ENCODE measurements around the gene GPATCH2L. TPM values are rescaled to one million over a fixed set of nuclear protein-coding genes. Genes with fewer than 3 reads are reported as not detected.

Gene GPATCH2L
- total and polyA plus RNA-seq, 2 experiments from 2014 or later, result 16.1 to 60.5 TPM

DNA sequence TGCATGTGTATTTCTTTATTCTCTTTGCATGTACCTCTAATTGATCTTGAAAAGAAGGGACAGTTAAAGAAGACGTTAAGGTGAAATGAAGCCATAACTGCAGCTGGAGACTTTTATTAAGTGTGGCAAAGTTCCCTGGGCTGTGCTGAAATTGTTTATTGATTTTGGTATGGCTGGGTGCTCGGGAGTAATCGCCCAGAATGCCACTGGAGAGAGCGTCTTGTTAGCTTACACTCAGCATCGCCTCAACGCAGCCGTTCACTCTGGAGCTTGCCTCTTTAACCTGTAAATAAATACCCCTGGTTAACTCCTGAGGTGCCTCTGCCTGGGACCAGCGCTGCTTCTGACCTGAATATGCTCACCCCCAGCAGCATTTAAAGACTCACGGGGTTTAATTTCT is 98.6 kb downstream of the GPATCH2L start:
- Histone ChIP-seq H3K4me3 (no peak overlapping the region), H3K36me3 (replicated peaks; ENCODE audit: insufficient read depth, low read depth) (no peaks in the 10 kb centered on the region), H3K27ac (no peak overlapping the region), H3K4me2 (no peak overlapping the region), H3K27me3 (peaks cover 2% of the 10 kb centered on the region), H3K9me2 (replicated peaks; ENCODE audit: insufficient read depth) (no peaks in the 10 kb centered on the region), H3K9me3 (ENCODE audit: low read depth) (no peaks in the 10 kb centered on the region), H3K79me2 (no peaks in the 10 kb centered on the region), H3K4me1 (ENCODE audit: insufficient read depth) (no peaks in the 10 kb centered on the region), H2AFZ (no peak overlapping the region), H4K20me1 (ENCODE audit: insufficient read depth, poor library complexity, severe bottlenecking) (no peaks in the 10 kb centered on the region)
- DNase-seq (ENCODE audit: low spot score), result no peak
- WGBS (ENCODE audit: low lambda C conversion rate, missing lambda C conversion rate), result 14% methylated on average over 9 of the region's 9 CpGs
- TF ChIP-seq, protein P1, sequence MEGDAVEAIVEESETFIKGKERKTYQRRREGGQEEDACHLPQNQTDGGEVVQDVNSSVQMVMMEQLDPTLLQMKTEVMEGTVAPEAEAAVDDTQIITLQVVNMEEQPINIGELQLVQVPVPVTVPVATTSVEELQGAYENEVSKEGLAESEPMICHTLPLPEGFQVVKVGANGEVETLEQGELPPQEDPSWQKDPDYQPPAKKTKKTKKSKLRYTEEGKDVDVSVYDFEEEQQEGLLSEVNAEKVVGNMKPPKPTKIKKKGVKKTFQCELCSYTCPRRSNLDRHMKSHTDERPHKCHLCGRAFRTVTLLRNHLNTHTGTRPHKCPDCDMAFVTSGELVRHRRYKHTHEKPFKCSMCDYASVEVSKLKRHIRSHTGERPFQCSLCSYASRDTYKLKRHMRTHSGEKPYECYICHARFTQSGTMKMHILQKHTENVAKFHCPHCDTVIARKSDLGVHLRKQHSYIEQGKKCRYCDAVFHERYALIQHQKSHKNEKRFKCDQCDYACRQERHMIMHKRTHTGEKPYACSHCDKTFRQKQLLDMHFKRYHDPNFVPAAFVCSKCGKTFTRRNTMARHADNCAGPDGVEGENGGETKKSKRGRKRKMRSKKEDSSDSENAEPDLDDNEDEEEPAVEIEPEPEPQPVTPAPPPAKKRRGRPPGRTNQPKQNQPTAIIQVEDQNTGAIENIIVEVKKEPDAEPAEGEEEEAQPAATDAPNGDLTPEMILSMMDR (IDR thresholded peaks at IDR 0.05; ENCODE audit: poor library complexity), result no peak
- TF ChIP-seq EZH2phosphoT487 (IDR thresholded peaks at IDR 0.05; ENCODE audit: low read depth, severe bottlenecking, unreplicated experiment), result no peak
- no peak for TF ChIP-seq EZH2 (IDR thresholded peaks at IDR 0.05; ENCODE audit: borderline replicate concordance)

DNA sequence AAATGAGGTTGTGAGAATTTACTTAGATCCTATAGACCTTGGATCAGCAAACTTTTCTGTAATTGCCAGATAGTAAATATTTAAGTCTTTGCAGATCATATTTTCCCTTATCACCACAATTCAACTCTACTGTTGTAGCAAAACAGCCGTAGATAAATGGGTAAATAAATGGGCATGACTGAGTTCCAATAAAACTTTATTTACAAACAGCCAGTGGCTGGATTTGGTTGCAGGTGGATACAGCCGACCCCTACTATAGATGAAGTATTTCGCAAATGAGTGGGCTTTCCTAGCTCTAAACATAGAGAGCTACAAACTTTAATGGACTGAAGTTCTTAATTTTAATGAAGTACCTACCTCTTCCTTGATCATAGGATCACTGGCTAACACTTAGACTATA is 100.7 kb downstream of the GPATCH2L start:
- TF ChIP-seq, protein P1 (IDR thresholded peaks at IDR 0.05; ENCODE audit: poor library complexity), result no peak
- TF ChIP-seq EZH2 (IDR thresholded peaks at IDR 0.05; ENCODE audit: borderline replicate concordance) (no peak), EZH2phosphoT487 (IDR thresholded peaks at IDR 0.05; ENCODE audit: low read depth, severe bottlenecking, unreplicated experiment) (no peak)
- 87% methylated on average over 3 of the region's 3 CpGs for WGBS (ENCODE audit: low lambda C conversion rate, missing lambda C conversion rate)
- no peaks in the 10 kb centered on the region for H3K4me1 ChIP-seq (ENCODE audit: insufficient read depth)

DNA sequence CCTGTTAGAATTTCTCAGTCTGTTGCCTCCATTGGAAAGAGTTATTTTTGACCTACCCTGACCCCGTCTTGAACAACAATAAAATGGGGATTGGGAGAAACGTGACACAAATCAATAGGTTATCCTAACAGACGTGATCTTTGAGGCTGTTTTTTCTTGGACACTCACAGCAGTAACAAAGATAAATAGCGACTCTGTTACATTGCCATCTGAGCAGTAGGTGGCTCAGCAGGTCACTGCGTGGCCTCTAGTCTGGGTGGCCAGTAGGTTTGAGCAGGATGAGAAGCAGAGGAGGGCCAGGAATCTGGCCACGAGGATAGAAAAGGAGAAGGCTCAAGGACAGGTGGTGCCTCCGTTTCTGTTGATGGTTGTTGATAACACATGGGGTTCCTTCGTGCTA is 101.4 kb downstream of the GPATCH2L start:
- 77% methylated on average over 8 of the region's 8 CpGs for WGBS (ENCODE audit: low lambda C conversion rate, missing lambda C conversion rate)
- Histone ChIP-seq H3K27ac (no peak overlapping the region), H3K36me3 (replicated peaks; ENCODE audit: insufficient read depth, low read depth) (no peaks in the 10 kb centered on the region), H3K9me2 (replicated peaks; ENCODE audit: insufficient read depth) (no peaks in the 10 kb centered on the region), H4K20me1 (ENCODE audit: insufficient read depth, poor library complexity, severe bottlenecking) (no peaks in the 10 kb centered on the region), H3K4me2 (no peak overlapping the region), H3K4me3 (no peak overlapping the region), H2AFZ (no peak overlapping the region), H3K27me3 (peaks cover 2% of the 10 kb centered on the region), H3K4me1 (ENCODE audit: insufficient read depth) (no peaks in the 10 kb centered on the region), H3K9me3 (ENCODE audit: low read depth) (no peaks in the 10 kb centered on the region), H3K79me2 (no peaks in the 10 kb centered on the region)
- TF ChIP-seq EZH2 (IDR thresholded peaks at IDR 0.05; ENCODE audit: borderline replicate concordance), result no peak
- TF ChIP-seq EZH2phosphoT487 (IDR thresholded peaks at IDR 0.05; ENCODE audit: low read depth, severe bottlenecking, unreplicated experiment), result no peak
- TF ChIP-seq, protein P1 (IDR thresholded peaks at IDR 0.05; ENCODE audit: poor library complexity), result no peak
- DNase-seq (ENCODE audit: low spot score), result no peak

More for the DNA sequence above, 100.7 kb downstream of the GPATCH2L start:
- Histone ChIP-seq H3K79me2 (no peaks in the 10 kb centered on the region), H3K9me2 (replicated peaks; ENCODE audit: insufficient read depth) (no peaks in the 10 kb centered on the region), H2AFZ (no peak overlapping the region), H3K27me3 (peaks cover 2% of the 10 kb centered on the region), H3K4me3 (no peak overlapping the region), H3K9me3 (ENCODE audit: low read depth) (no peaks in the 10 kb centered on the region), H3K36me3 (replicated peaks; ENCODE audit: insufficient read depth, low read depth) (no peaks in the 10 kb centered on the region), H3K4me2 (no peak overlapping the region), H4K20me1 (ENCODE audit: insufficient read depth, poor library complexity, severe bottlenecking) (no peaks in the 10 kb centered on the region), H3K27ac (no peak overlapping the region)
- DNase-seq (ENCODE audit: low spot score), result no peak

DNA sequence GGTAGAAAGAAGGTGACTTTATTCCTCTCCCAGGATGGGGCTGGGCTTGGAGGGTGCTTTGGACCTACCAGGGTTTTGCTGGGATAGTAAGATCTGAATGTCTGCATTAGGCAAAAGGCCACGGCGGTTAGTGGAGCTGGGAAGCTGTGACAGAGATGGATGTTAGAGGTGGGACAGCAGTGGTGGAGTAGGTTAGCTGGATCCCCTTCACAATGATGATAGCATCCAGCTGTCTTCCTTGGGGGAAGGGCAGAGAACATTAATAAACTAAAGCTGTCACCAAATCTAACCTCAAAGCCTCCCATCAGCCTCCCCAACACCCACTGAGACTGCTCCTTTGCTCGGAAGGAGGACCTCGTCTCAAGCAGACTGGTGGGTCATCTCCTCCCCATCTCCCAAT is 104.8 kb downstream of the GPATCH2L start:
- H3K79me2 ChIP-seq, result no peaks in the 10 kb centered on the region
- no peak overlapping the region for H3K4me2 ChIP-seq
- H3K27me3 ChIP-seq, result no peaks in the 10 kb centered on the region
- no peak for DNase-seq (ENCODE audit: low spot score)
- no peaks in the 10 kb centered on the region for H3K4me1 ChIP-seq (ENCODE audit: insufficient read depth)
- no peak overlapping the region for H3K27ac ChIP-seq
- no peaks in the 10 kb centered on the region for H4K20me1 ChIP-seq (ENCODE audit: insufficient read depth, poor library complexity, severe bottlenecking)
- no peak overlapping the region for H2AFZ ChIP-seq
- H3K36me3 ChIP-seq (replicated peaks; ENCODE audit: insufficient read depth, low read depth), result no peaks in the 10 kb centered on the region
- H3K4me3 ChIP-seq, result no peak overlapping the region
- H3K9me3 ChIP-seq (ENCODE audit: low read depth), result no peaks in the 10 kb centered on the region
- no peaks in the 10 kb centered on the region for H3K9me2 ChIP-seq (replicated peaks; ENCODE audit: insufficient read depth)
- 62% methylated on average over 4 of the region's 4 CpGs for WGBS (ENCODE audit: low lambda C conversion rate, missing lambda C conversion rate)
- TF ChIP-seq EZH2 (IDR thresholded peaks at IDR 0.05; ENCODE audit: borderline replicate concordance) (no peak), EZH2phosphoT487 (IDR thresholded peaks at IDR 0.05; ENCODE audit: low read depth, severe bottlenecking, unreplicated experiment) (no peak)
- TF ChIP-seq, protein P1 (IDR thresholded peaks at IDR 0.05; ENCODE audit: poor library complexity), result no peak

Data from hepatocyte (in vitro differentiated cells).